Stomach (tissue), 4 donors: ENCODE data around the gene ELL3.
"Not testable (repeated sequence)": the region's sequence is repeated elsewhere in the genome, so short reads cannot be mapped to it uniquely, and the experiment has no call there.

Experiments
- POLR2A ChIP-seq, 4 donors: fragments of 450-650 bp; IDR thresholded peaks; one replicate each; pipeline ENCODE4 v1.6.1; 2016; ENCODE audit warnings: antibody characterized with exemption in 4 of 4, control low read depth in 2 of 4, mild to moderate bottlenecking in 1 of 4, moderate library complexity in 1 of 4
- POLR2AphosphoS5 ChIP-seq, 3 donors: sonication (generic); formaldehyde crosslinking; IDR thresholded peaks; one replicate each; pipeline ENCODE4 v1.6.1; 2016; ENCODE audit warnings: antibody characterized with exemption in 3 of 3
- TF ChIP-seq, protein P1 (sequence below), 7 experiments: fragments of 450-650 bp in 4 of 7; fragments of 200-600 bp in 3 of 7; sonication (generic) in 3 of 7; IDR thresholded peaks; one replicate each; pipeline ENCODE4 v1.5.1; 2016 to 2019; ENCODE audit warnings: antibody characterized with exemption in 7 of 7, control low read depth in 2 of 7, mild to moderate bottlenecking in 1 of 7

DNA sequence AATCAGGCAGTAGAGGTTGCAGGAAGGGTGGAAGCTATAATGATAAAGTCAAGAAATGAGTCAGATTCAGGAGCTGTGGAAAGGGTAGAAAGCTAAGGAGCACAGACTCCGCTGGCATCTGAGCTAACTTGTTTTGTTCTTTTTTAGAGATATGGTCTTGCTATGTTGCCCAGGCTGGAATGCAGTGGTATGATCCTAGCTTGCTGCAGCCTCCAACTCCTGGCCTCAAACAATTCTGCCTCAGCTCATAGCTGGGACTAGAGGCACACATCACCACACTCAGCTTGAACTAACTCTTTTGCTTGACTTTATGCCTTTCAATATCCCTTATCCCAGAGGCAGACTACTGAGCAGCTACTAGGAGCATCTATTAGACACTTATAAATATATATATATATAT lies 50.5 kb downstream of the ELL3 start:
- TF ChIP-seq, protein P1, sequence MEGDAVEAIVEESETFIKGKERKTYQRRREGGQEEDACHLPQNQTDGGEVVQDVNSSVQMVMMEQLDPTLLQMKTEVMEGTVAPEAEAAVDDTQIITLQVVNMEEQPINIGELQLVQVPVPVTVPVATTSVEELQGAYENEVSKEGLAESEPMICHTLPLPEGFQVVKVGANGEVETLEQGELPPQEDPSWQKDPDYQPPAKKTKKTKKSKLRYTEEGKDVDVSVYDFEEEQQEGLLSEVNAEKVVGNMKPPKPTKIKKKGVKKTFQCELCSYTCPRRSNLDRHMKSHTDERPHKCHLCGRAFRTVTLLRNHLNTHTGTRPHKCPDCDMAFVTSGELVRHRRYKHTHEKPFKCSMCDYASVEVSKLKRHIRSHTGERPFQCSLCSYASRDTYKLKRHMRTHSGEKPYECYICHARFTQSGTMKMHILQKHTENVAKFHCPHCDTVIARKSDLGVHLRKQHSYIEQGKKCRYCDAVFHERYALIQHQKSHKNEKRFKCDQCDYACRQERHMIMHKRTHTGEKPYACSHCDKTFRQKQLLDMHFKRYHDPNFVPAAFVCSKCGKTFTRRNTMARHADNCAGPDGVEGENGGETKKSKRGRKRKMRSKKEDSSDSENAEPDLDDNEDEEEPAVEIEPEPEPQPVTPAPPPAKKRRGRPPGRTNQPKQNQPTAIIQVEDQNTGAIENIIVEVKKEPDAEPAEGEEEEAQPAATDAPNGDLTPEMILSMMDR (IDR thresholded peaks at IDR 0.05), result not testable (repeated sequence)
- TF ChIP-seq POLR2AphosphoS5, POLR2A (IDR thresholded peaks at IDR 0.05): not testable (repeated sequence)
